A549 (cell line): ENCODE results near the gene DGLUCY.

Source experiments
- CTCF ChIP-seq: fragments of >200 bp; sonication (Bioruptor Twin); formaldehyde crosslinking; IDR thresholded peaks from 3 replicates; pipeline ENCODE4 v1.5.1; 2016
- JUN ChIP-seq, 2 experiments: fragments of >200 bp; sonication (Bioruptor Twin); formaldehyde crosslinking; IDR thresholded peaks; 2 replicates in 1 of 2; 3 replicates in 1 of 2; pipeline ENCODE4 v1.6.1; 2016 to 2017
- JUNB ChIP-seq: fragments of >200 bp; sonication (Bioruptor Twin); formaldehyde crosslinking; IDR thresholded peaks from 2 replicates; pipeline ENCODE4 v1.6.1; 2016
- RAD21 ChIP-seq, 2 experiments: fragments of >200 bp in 1 of 2; sonication (Bioruptor Twin) in 1 of 2; formaldehyde crosslinking in 1 of 2; IDR thresholded peaks in 1 of 2; conservative IDR thresholded peaks in 1 of 2; 2 replicates in 1 of 2; 3 replicates in 1 of 2; pipeline ENCODE4 v1.6.1; 2012 to 2018; ENCODE audit warnings: inconsistent platforms in 1 of 2
- SMC3 ChIP-seq: fragments of >200 bp; sonication (Bioruptor Twin); formaldehyde crosslinking; IDR thresholded peaks from 3 replicates; pipeline ENCODE4 v1.6.1; 2018; ENCODE audit warnings: inconsistent platforms
- TF ChIP-seq, protein P1 (sequence below): IDR thresholded peaks from 2 replicates; pipeline ENCODE4 v1.6.1; 2012

DNA sequence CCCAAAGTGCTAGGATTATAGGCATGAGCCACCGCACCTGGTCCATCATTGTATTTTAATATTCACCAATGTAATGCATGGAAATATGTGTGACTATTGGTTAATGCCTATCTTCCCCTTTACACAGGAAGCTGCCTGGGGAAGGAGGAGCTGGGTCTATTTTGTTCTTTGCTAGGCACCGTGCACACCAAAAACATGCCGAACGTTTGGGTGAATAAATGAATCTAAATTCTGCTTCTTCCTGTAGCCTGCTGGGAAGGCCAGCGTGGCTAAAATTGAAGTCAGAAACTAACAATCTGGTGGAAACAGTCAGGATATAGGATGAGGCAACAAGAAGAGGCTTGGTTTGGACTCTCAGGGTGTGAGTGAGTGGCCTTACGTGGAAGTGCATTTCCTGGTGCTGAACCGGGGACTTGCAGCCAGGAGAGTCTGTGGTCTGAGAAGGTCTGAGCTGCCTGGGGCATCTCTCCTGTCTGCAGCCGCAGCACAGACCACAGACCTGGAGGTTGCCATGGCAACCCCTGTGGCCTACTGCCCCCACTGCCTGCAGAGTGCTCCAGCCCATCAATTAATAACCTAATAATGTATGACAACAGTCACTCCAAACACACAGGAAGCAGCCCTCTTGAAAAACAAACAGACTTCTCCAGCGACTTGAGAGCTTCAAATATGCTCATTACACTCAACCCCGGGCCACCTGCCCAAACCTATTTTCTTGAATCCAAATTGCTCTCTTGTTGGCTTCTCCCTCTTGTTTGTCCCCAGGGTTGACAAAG, 136.2 kb downstream of the DGLUCY start:
- no peak for TF ChIP-seq RAD21 (conservative IDR thresholded peaks at IDR 0.05 in 1 of 2, IDR thresholded peaks at IDR 0.05 in 1 of 2)
- TF ChIP-seq SMC3, result no peak
- TF ChIP-seq, protein P1, sequence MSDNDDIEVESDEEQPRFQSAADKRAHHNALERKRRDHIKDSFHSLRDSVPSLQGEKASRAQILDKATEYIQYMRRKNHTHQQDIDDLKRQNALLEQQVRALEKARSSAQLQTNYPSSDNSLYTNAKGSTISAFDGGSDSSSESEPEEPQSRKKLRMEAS, result no peak
- TF ChIP-seq CTCF, result no peak
- no peak for TF ChIP-seq JUNB
- no peak for TF ChIP-seq JUN (IDR thresholded peaks at IDR 0.05)
